Right lung (tissue), 10 donors: ENCODE measurements around the gene ZNF280C. TPM values are rescaled to one million over a fixed set of nuclear protein-coding genes. Genes with fewer than 3 reads are reported as not detected.
"Not testable (repeated sequence)": the region's sequence is repeated elsewhere in the genome, so short reads cannot be mapped to it uniquely, and the experiment has no call there.

Experiments
- DNase-seq, 2 donors: peaks; one replicate each; pipeline ENCODE4 v3.0.0-alpha.2; 2013
- long read RNA-seq, 8 donors: transcript quantifications; one replicate each; lab custom pipeline, GENCODE V29; 2026
- polyA plus RNA-seq, 5 donors: library from polyadenylated mRNA; unstranded; fragments of 120-200 nt; gene quantifications; one replicate each; pipeline versions ENCODE4 v1.2.1 to v1.2.3, GENCODE V29; 2013; ENCODE audit warnings: inconsistent platforms in 1 of 5, low replicate concordance in 1 of 5; ENCODE audit not compliant: insufficient read length in 5 of 5, insufficient read depth in 1 of 5

The ZNF280C gene
- 10 to 100 TPM in 2 of 5 donors, 1 to 10 TPM in 3; 5.6 to 11.5 (median 8.9) TPM for polyA plus RNA-seq
- long read RNA-seq, donor 1, result 0 reads
- long read RNA-seq, donor 2, full-length matches to known transcripts, result 1 of 1 reads
- long read RNA-seq, donor 2, partial matches to known transcripts, result 0 of 1 reads
- long read RNA-seq, donor 2, other reads (novel, unspliced or antisense), result 0 of 1 reads
- long read RNA-seq, donor 3, result 0 reads
- long read RNA-seq, donor 4, result 0 reads
- long read RNA-seq, donor 5, partial matches to known transcripts, result 7 of 7 reads
- long read RNA-seq, donor 5, other reads (novel, unspliced or antisense), result 0 of 7 reads
- long read RNA-seq, donor 6, full-length matches to known transcripts, result 1 of 1 reads
- long read RNA-seq, donor 6, partial matches to known transcripts, result 0 of 1 reads
- long read RNA-seq, donor 6, other reads (novel, unspliced or antisense), result 0 of 1 reads
- long read RNA-seq, donor 7, full-length matches to known transcripts, result 3 of 3 reads
- long read RNA-seq, donor 7, partial matches to known transcripts, result 0 of 3 reads
- long read RNA-seq, donor 7, other reads (novel, unspliced or antisense), result 0 of 3 reads
- long read RNA-seq, donor 8, result 0 reads

- peak; percentile 79 to 84 for DNase-seq
Measured at GRCh38 chrX:130268449-130269170, at the start of gene ZNF280C. Gene ZNF280C, minus strand, starts transcription at chrX:130268899. Its CDS starts 8,450 bp downstream, at chrX:130260449.

- DNase-seq, result no peak
Measured at GRCh38 chrX:130304587-130305368, 36.1 kb upstream of the ZNF280C start.

GRCh38 chrX:130301977-130302376, 33.3 kb upstream of the ZNF280C start:
- DNase-seq, result no peak

GRCh38 chrX:130301405-130301804, 32.7 kb upstream of the ZNF280C start:
- no peak for DNase-seq

GRCh38 chrX:130300010-130300282, 31.2 kb upstream of the ZNF280C start:
- no peak for DNase-seq

- no peak for DNase-seq
Measured at GRCh38 chrX:130299279-130300009, 30.7 kb upstream of the ZNF280C start.

GRCh38 chrX:130296743-130297142, 28.0 kb upstream of the ZNF280C start:
- DNase-seq, result no peak

GRCh38 chrX:130296297-130296678, 27.6 kb upstream of the ZNF280C start:
- DNase-seq, result no peak

- DNase-seq, result no peak
Measured at GRCh38 chrX:130295519-130296296, 27.0 kb upstream of the ZNF280C start.

GRCh38 chrX:130287071-130287770, 18.5 kb upstream of the ZNF280C start:
- no peak for DNase-seq

- DNase-seq, result no peak
Measured at GRCh38 chrX:130285710-130286109, 17.0 kb upstream of the ZNF280C start.

- no peak for DNase-seq
Measured at GRCh38 chrX:130285069-130285620, 16.4 kb upstream of the ZNF280C start.

- no peak for DNase-seq
Measured at GRCh38 chrX:130282151-130282550, 13.5 kb upstream of the ZNF280C start.

GRCh38 chrX:130280901-130281300, 12.2 kb upstream of the ZNF280C start:
- no peak for DNase-seq

- not testable (repeated sequence) for DNase-seq
Measured at GRCh38 chrX:130272253-130272652, 3.6 kb upstream of the ZNF280C start.

GRCh38 chrX:130269391-130269790, 692 bp upstream of the ZNF280C start:
- not testable (repeated sequence) for DNase-seq

- peak in 1 of 2 donors; percentile 30 for DNase-seq
Measured at GRCh38 chrX:130267956-130268448, 697 bp downstream of the ZNF280C start.

- DNase-seq, result no peak
Measured at GRCh38 chrX:130264573-130264972, 4.1 kb downstream of the ZNF280C start.

- no peak for DNase-seq
Measured at GRCh38 chrX:130263016-130263415, 5.7 kb downstream of the ZNF280C start.
